Ovary (tissue), 3 donors: ENCODE measurements around the gene IDH3B.

Experiments used
- CTCF ChIP-seq, 3 donors: fragments of 450-650 bp in 2 of 3; fragments of 200-600 bp in 1 of 3; IDR thresholded peaks; one replicate each; pipeline versions ENCODE4 v1.5.1 to v1.8.0; 2016 to 2022; ENCODE audit warnings: antibody characterized with exemption in 3 of 3, mild to moderate bottlenecking in 1 of 3
- EP300 ChIP-seq: sonication (generic); formaldehyde crosslinking; IDR thresholded peaks from one replicate; pipeline ENCODE4 v1.6.1; 2017; ENCODE audit warnings: antibody characterized with exemption
- POLR2A ChIP-seq: fragments of 450-650 bp; IDR thresholded peaks from one replicate; pipeline ENCODE4 v1.6.1; 2017; ENCODE audit warnings: antibody characterized with exemption, mild to moderate bottlenecking, moderate library complexity
- donor health status: DM: no; HTN: no; CAD: no.

GRCh38 chr20:2696646-2697045 is 32.6 kb upstream of the IDH3B start:
- TF ChIP-seq CTCF (IDR thresholded peaks at IDR 0.05) (no peak), POLR2A (no peak), EP300 (no peak)
